SW 1271 (cell line): ENCODE data around the gene TMEM135.

Source experiments
- DNase-seq, 2 experiments: peaks; one replicate each; lab custom pipeline; 2025; lab: John Stamatoyannopoulos, UW

The TMEM135 gene

DNA sequence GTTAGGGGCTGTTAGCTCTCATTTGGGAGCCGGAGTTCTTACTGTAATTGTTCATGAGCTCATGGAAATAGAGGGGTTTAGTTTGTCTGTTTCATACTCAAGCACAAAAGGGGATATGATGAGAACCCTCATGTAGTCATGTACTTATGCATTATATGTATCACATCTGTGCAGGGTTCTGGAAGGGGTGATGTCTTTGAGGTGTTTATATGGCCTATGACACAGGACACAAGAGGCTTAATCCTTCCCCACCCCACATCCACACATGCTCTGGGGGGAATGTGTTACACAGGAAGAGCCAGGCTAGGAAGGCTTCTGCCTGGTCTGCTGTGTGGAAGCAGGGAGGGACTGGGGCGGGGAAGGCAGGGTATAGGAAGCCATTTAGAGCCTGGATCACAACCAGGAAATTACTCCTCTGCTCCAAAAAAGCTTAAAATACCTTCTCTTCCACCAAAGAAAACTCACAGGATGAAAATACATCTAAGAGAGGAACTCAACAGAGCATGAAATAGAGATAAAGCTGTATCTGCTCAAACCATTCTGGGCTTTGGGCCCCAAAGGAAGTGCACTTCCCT is 316.1 kb downstream of the TMEM135 start:
- DNase-seq: no peak

DNA sequence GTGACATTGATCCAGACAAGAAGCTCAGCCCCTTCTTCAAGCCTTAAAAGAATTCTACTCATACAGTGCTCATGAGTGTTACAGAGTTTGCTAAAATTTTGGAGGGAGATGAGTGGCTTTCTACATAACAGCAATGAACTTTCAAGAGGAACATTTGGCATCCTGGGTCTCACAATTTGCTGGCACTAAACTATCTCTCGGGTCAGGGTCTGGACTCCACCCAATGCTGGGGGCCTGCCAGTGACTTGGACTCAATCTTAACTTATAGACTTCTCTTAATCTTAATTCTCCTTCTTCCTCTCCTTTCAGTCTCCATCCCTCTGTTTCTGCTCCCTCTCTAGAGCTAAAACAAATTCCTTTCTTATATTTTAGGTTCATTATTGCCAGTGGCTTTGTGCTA is 317.9 kb downstream of the TMEM135 start:
- no peak for DNase-seq

DNA sequence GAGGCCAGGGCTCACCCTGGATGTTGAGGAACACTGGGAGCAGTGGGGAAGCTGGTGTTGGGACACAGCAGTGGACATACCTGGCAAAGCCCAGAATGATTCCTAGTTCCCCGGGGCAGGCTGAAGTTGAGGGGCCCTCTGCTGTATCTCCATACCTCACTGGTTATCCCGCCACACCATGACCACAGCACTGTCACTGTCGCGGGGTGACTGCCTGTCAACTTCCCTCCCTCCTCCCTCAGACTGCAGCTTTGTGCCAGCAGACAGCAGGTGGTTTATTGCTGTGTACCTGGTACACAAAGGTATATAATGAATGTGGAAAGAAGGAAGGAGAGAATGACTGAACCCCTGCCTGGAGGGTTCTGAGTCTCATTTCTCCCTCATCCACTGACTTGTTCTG is 318.7 kb downstream of the TMEM135 start:
- no peak for DNase-seq

DNA sequence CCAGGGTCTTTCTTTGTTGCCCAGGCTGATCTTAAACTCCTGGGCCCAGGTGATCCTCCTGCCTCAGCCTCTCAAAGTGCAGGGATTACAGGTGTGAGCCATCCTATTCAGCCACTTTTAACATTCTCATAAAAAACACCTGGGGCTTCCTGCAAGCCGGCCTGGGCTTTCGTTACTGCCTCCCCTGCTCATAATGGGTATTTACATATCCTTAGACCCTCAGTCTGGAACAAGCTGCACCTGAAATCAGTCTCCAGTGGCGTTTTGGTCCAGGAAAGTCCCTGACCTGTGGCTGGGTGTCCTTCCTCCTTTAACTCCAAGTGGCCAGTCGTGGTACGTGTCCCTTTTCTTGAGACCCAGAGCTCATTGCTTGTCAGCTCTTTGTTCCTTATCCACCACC is 320.7 kb downstream of the TMEM135 start:
- DNase-seq: no peak

DNA sequence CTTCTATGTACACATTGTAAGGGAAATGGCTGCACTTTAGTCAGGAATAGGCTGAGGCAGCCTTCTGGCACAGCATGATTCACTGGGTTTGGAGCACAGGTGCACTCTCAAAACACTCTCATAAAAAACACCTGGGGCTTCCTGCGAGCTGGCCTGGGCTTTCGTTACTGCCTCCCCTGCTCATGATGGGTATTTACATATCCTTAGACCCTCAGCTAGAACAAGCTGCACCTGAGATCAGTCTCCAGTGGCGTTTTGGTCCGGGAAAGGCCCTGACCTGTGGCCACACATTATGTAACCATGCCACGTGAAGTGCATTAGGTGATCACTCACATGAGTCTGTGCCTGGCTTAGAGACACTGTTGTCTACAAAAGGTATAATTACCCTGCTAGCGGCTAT is 321.7 kb downstream of the TMEM135 start:
- DNase-seq: no peak

DNA sequence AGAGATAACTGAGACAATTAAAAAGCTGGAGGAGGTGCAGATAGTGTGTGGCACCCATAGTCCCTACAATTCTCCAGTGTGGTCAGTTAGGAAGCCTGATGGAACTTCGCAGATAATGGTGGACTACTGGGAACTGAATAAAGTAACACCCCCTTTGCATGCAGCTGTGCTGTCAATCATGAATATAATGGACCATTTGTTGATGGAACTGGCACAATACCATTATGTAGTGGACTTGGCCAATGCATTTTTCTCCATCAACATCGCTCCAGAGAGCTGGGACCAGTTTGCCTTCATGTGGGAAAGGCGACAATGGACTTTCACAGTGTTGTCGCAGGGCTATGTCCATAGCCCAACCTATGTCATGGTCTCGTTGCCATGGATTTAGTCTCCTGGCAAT is 324.2 kb downstream of the TMEM135 start:
- DNase-seq: no peak

DNA sequence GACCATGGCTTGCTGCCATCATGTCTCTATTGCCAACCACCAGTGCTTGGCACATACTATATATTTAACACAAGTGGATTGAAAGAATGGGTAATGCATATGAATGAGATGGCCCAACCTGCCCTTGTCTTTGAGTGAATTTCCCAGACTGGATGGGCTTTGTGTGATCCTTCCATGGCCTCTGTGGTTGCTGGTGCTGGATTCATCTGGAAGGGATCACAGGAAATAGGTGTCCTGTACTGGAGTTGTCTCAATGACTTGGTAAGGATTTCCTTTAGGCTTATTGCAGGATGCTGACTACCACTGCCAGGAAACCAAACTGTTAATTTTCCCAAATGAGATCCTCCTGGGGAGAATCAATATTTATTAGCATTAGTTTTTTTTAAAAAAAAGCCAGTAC is 328.6 kb downstream of the TMEM135 start:
- DNase-seq: no peak

DNA sequence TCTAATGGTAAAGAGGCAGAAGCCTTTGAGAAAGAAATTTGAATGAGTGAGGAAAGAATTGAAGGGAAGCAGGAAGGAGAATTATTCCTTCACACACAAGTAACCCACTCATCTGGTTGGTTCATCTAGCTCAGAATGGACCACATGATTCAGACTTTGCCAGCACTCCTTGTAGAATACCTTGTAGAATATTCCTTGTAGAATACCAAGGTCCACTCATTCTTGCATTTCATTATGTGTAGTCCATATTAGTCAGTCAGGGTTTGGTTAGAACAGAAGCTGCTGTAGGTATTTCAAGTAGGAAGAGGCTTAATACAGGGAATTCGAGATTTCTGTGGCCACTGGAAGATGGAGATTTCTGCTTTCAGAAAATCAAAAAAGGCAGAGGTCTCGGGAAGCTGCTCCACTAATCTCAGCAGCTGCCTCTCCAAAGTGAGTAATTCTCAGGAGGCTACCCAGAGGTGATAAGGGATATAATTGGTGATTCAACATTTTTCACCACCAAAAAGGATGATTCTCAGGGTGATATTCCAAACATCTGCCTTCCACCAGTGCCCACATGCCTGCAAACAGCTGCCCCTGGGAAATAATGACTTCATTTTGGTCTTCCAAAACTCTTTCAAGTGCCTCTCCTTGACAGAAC is 329.1 kb downstream of the TMEM135 start:
- DNase-seq: no peak

DNA sequence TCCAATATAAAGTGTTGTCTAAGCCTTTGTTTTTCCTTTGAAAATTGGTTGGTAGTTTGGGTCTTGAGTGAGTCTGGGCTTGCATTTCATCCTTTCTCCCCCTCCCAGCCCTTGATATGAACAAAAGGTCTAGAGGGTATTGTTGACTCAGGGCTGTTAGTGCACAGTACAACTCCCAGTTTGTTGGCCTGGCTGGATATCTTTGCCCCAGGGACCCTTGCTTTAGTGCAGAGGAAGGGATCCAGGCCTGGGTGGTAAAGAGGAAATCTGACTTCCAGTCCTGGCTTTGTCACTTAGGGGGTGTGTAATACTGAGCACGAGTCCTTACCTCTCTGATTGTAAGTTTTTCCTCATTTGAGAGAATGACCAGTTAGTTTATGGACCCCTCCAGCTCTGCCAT is 330.4 kb downstream of the TMEM135 start:
- DNase-seq: no peak

DNA sequence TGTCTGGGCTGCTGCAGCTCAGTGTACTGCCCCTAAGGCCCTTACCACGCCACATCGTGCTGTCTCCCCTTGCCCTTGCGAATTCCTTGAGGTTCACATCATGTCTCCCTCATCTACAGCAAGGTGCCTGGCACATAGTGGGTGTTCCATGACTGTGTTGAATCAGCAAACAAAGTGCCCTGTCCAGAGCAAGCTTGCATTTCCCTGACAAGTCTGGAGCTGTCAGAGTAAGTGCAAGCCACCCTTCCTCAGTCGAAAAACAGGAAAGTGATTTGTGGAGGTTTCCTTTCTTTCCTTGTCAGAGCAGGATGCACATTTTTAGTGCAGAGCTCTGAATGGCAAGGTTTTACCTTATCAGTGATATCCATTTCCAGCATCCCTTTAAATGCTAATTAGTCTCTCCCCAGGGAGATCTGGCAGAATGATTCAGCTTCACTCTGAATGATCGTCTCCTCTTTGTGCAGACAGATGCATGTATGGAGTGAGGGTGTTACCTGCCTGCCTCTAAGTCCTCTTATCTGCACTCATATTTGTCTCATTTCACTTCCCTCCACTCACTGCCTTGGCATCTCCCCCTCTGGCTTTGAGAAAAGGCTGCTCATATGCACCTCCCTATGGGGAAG is 331.2 kb downstream of the TMEM135 start:
- DNase-seq: no peak

DNA sequence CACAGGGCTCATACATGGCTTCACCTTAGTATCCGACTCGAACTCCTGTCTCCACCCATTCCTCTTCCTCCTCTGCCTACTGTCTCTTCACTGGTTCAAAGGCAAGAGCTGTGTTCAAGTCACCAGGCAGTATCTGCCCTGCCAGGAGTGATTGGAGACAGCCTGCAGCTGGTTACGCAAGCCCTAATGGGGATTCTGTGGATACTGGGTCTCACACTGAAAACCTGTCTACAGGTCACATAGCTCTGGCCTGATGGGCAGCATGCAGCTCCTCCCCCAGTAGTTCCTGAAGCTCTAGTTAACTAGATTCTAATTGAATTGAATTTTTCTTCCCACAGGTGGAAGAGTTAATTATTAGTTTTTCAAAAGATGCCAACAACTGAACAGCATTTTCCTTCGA is 332.2 kb downstream of the TMEM135 start:
- no peak for DNase-seq

DNA sequence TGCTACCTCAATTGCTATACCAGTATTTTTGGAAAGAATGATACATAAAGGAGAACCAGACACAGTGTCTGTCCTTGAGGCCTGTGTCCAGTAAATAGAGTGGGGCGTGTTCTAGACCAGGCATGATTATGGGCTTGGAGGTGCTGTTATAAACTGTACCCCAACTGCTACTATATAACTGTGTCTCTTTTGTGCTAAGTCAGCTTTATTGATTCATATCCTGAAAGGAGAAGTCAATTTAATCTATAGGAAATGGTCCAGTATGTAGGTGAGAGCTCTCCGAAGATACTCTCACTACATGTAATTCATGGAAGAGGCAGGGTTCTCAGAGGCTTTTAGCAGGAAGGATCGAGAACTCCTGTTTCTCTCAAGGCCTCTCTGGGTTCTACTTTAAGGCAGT is 334.3 kb downstream of the TMEM135 start:
- no peak for DNase-seq
